ENCODE measurements around the gene EPB41. TPM values are rescaled to one million over a fixed set of nuclear protein-coding genes. Genes with fewer than 3 reads are reported as not detected.
A peak's percentile ranks its signal among the peaks of the same experiment; 100 is the strongest.

EPB41 gene
- total and polyA plus RNA-seq, 9 of the 15 experiments (the other 6 are each of a cell fraction or from before 2014, with no cell fraction given) = 3.7 to 213 (median 141) TPM

- TF ChIP-seq ZNF407 (IDR thresholded peaks at IDR 0.05; ENCODE audit: low read depth) (no peak), POLR3A (IDR thresholded peaks at IDR 0.05; ENCODE audit: borderline replicate concordance, extremely low read depth, insufficient read depth, insufficient read length) (no peak), NRF1 (conservative IDR thresholded peaks at IDR 0.05 in 1 of 2, IDR thresholded peaks at IDR 0.05 in 1 of 2) (no peak), BDP1 (IDR thresholded peaks at IDR 0.05; ENCODE audit: insufficient read depth, insufficient read length) (no peak), CBX3 (IDR thresholded peaks at IDR 0.05; ENCODE audit: borderline replicate concordance in 1 of 2, low read length in 2 of 2) (no peak), ZNF354B (CRISPR knock-in tag; IDR thresholded peaks at IDR 0.05) (no peak), HMBOX1 (IDR thresholded peaks at IDR 0.05) (peak; percentile 77), PPARD (CRISPR knock-in tag; IDR thresholded peaks at IDR 0.05) (no peak), SMAD4 (CRISPR knock-in tag; conservative IDR thresholded peaks at IDR 0.05) (no peak), ZBTB8A (IDR thresholded peaks at IDR 0.05; ENCODE audit: partially characterized antibody) (no peak), ATF6 (CRISPR knock-in tag; IDR thresholded peaks at IDR 0.05) (no peak), ZNF282 (CRISPR knock-in tag; IDR thresholded peaks at IDR 0.05) (no peak), SOX6 (IDR thresholded peaks at IDR 0.05) (no peak), ZFP30 (CRISPR knock-in tag; IDR thresholded peaks at IDR 0.05; ENCODE audit: borderline replicate concordance) (no peak), CCAR2 (IDR thresholded peaks at IDR 0.05; ENCODE audit: low read depth, low read length) (no peak), SNRNP70 (optimal IDR thresholded peaks at IDR 0.05; ENCODE audit: low read depth, low read length) (no peak), HNRNPLL (IDR thresholded peaks at IDR 0.05; ENCODE audit: low read depth, low read length, poor library complexity, severe bottlenecking) (peak; percentile 48), POLR2A (conservative IDR thresholded peaks at IDR 0.05) (no peak)
These were observed 894 bp downstream of the EPB41 start (continued) for GRCh38 chr1:28915031-28915895.
